Stimulated activated naive B cell treated with anti-CD40 and anti-IgM and Interleukin-4, amounts not matched to agents 10 μg/mL and 1 μg/mL and 100 μg/mL, for 72 hours (primary cell): ENCODE data around the gene DDX53.

Experiments used
- ATAC-seq, 2 donors: fragments of 150-1000 bp; cut with Tn5 transposase; replicated peaks; 2 replicates each; pipeline ENCODE4 v1.10.0; 2021; ENCODE audit warnings: moderate library complexity in 1 of 2
- DNase-seq: peaks from one replicate; pipeline ENCODE4 v3.0.0; 2021
- H3K27ac Mint-ChIP-seq: one replicate; pipeline ENCODE4 v1.8.0; 2022; ENCODE audit warnings: mild to moderate bottlenecking, mixed read lengths
- H3K27me3 Mint-ChIP-seq, 2 donors: one replicate each; pipeline ENCODE4 v1.8.0; 2022; ENCODE audit warnings: mixed read lengths in 2 of 2
- H3K36me3 Mint-ChIP-seq, 2 donors: one replicate each; pipeline ENCODE4 v1.8.0; 2022; ENCODE audit warnings: mixed read lengths in 2 of 2, mild to moderate bottlenecking in 1 of 2
- H3K4me1 Mint-ChIP-seq, 2 donors: one replicate each; pipeline ENCODE4 v1.8.0; 2022; ENCODE audit warnings: mixed read lengths in 2 of 2, mild to moderate bottlenecking in 1 of 2
- H3K4me3 Mint-ChIP-seq, 2 donors: one replicate each; pipeline ENCODE4 v1.8.0; 2022; ENCODE audit warnings: mild to moderate bottlenecking in 2 of 2, mixed read lengths in 2 of 2, moderate library complexity in 1 of 2
- H3K9me3 Mint-ChIP-seq, 2 donors: one replicate each; pipeline ENCODE4 v1.8.0; 2022; ENCODE audit warnings: mixed read lengths in 2 of 2, mild to moderate bottlenecking in 1 of 2

Gene DDX53

DNA sequence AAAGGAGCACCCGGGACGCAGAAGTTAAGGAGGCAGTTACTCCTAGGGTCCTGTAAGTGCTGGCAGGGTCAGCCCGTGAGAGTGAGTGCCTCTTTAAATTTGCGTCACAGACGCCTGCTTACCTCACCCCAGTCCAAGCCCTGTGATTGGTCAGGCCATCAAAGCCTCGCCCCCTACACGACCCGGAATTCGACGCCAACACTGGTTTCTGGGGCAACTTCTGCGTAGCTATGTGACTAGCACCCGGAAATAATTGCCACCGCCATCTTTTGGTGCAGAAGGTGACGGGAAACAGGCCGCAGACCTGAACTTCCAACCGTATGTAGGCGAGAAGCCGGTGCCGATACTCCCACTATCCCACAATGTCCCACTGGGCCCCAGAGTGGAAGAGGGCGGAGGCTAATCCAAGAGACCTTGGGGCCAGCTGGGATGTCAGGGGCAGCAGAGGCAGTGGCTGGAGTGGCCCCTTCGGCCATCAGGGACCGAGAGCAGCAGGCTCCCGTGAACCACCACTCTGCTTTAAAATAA lies at the start of gene DDX53:
TSS of gene DDX53 (plus strand) at position 265 of the 528 bp plus-strand sequence. CDS start at position 363, 98 bp downstream.
- no peaks in the 10 kb centered on the region for H3K36me3 Mint-ChIP-seq
- ATAC-seq, result no peak

DNA sequence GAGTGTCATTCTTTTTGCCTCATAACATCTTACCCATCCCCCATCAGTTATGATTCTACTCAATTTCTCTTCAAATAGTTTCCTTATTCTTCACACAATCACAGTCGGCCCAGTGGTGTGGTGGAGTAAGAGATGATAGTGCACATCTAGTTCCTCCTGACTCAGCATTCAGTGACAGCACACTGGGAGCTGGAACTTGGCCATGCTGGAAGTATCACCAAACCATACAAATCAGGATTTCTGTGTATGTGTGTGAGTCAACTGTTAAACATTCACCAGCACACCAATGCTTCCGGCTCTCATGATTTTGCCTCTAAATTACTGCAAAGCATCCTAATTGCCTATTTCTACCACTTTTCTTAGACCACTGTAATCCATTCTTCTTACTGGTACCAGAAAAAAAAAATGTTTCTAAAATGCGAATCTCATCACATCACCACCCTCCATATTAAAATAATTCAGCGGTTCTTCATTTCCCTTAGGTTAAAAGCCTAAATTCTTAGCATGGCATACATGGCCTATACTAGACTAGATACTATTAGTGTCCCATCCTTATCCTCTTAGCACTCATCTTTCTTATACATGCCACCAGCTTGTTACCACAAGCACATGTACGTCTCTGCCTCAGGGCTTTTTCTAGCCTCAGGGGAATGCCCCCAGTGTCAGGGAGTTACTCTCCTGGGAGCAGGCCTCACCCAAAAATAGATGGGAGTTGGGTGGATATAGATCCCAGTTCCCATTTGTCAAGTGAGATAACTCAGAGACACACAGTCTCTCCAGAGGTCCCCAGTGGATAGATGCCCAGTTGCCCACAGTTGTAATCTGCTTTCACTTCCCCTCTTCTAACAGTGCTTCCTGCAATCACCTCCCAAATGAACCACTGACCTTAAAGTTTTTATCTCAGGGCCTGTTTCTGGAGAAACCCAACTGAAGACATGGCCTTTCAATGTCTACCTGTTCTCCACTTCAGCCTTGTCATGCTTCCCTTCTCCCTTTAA lies 49.2 kb upstream of the DDX53 start:
- DNase-seq, result peak; percentile 4
- no peaks in the 10 kb centered on the region for H3K36me3 Mint-ChIP-seq
- ATAC-seq, result peak; percentile 94
- H3K27me3 Mint-ChIP-seq, result no peaks in the 10 kb centered on the region
- peak overlapping the region in 1 of 2 donors; percentile 2 for H3K4me3 Mint-ChIP-seq
- peaks cover 12 to 16% of the 10 kb centered on the region in 2 donors for H3K4me1 Mint-ChIP-seq
- H3K27ac Mint-ChIP-seq, result no peak overlapping the region
- H3K9me3 Mint-ChIP-seq, result no peaks in the 10 kb centered on the region

More for the DNA sequence above, at the start of gene DDX53:
- Mint-ChIP-seq H3K27me3 (no peaks in the 10 kb centered on the region), H3K4me3 (no peak within 1 kb of the TSS), H3K9me3 (no peaks in the 10 kb centered on the region), H3K27ac (no peak within 1 kb of the TSS), H3K4me1 (no peaks in the 10 kb centered on the region)
- no peak for DNase-seq

DNA sequence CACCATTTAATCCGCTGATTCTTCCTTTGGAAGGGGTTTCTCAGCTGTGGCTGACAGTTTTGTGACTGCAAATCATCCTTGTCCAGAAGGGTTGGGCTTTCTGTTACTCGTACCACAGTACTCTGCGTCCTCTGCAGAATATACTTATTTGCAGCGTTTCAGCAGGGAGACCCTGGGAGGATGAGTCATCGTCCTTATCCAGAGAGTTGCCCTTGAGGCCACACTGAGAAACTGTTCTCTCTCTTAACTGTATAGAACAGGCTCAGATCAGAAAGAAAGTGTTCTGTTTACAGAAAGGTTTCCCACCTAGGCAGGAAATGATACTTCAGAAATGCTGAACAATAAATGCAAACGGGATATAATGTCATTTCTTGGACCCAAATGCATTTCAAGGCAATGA lies 47.8 kb upstream of the DDX53 start:
- no peak overlapping the region for H3K27ac Mint-ChIP-seq
- DNase-seq (no peak), ATAC-seq (no peak)
- H3K9me3 Mint-ChIP-seq, result no peaks in the 10 kb centered on the region
- no peak overlapping the region for H3K4me3 Mint-ChIP-seq
- peaks cover 12 to 16% of the 10 kb centered on the region in 2 donors for H3K4me1 Mint-ChIP-seq
- H3K27me3 Mint-ChIP-seq, result no peaks in the 10 kb centered on the region
- H3K36me3 Mint-ChIP-seq, result no peaks in the 10 kb centered on the region

DNA sequence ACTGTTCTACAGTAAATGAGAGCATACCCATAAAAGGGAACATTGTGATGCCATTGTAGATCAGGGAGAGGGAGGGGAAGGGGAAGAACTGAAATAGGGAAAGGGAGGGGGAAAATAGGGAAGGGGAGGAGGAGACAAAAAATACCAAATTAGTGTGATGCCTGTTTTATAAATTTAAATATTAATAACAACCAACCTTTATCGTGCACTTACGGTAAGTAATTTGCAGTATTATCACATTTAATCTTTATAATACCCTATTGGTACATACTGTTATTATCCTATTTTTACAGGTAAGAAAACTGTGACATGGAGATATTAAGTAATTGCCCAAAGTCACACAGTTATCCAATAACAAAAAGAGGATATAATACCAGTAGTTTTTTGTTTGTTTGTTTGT lies 41.5 kb upstream of the DDX53 start:
- no peaks in the 10 kb centered on the region for H3K4me1 Mint-ChIP-seq
- no peak overlapping the region for H3K4me3 Mint-ChIP-seq
- DNase-seq (no peak), ATAC-seq (no peak)
- no peaks in the 10 kb centered on the region for H3K36me3 Mint-ChIP-seq
- no peak overlapping the region for H3K27ac Mint-ChIP-seq
- no peaks in the 10 kb centered on the region for H3K9me3 Mint-ChIP-seq
- H3K27me3 Mint-ChIP-seq, result peaks cover 0 to 7% of the 10 kb centered on the region in 2 donors

DNA sequence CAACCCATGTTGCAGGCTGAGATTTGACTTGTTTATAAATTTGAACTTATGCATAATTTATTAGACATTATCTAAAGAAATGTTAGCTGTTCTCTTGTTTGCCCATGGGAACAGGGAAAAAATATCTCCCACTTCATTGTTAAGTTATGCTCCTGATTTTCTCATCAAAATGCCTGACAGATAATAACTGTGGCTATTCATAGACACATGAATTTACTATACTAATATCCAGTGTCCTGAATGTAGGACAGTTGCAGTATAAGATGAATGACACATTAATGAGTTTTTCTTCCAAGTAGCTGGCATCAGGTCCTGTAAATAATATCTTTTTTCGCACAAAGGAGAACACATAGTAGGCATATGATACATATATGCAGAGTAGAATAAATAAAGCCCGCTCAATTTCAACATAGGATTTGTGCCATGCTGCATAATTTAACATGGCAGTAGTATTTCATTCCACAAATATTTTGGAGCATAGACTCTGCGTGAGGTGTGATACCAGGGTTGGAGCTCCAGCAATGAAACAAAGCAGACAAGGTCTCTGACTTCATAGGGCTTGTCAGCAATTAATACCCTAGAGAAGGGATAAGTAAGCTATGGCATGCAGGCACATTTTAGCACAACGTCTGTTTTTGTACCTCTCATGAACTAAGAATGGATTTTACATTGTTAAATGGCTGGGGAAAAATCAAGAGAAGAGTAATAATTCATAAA lies 40.4 kb upstream of the DDX53 start:
- peaks cover 0 to 7% of the 10 kb centered on the region in 2 donors for H3K27me3 Mint-ChIP-seq
- no peaks in the 10 kb centered on the region for H3K9me3 Mint-ChIP-seq
- ATAC-seq (no peak), DNase-seq (no peak)
- H3K4me3 Mint-ChIP-seq, result no peak overlapping the region
- no peak overlapping the region for H3K27ac Mint-ChIP-seq
- no peaks in the 10 kb centered on the region for H3K36me3 Mint-ChIP-seq
- H3K4me1 Mint-ChIP-seq, result no peaks in the 10 kb centered on the region

DNA sequence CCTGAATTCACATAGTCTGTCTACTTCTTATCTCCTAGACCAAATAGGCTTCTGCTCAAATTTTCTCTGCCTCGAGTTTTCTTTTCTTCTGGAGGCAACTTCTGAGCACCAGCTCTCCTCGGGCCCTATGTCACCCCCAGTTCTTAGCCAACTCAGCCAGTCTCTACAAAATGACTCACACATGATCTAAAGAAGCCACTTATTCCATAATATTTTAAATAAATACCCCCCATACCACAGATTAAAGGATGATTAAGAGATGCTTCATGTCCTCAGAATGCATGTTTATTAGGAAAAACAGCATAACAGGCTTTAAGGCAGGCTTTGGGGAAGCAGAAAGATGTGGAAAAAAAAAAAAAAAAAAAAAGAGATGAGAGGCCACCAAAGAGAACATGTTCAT lies 36.6 kb upstream of the DDX53 start:
- H3K27me3 Mint-ChIP-seq, result peaks cover 0 to 7% of the 10 kb centered on the region in 2 donors
- DNase-seq, result no peak
- no peaks in the 10 kb centered on the region for H3K4me1 Mint-ChIP-seq
- no peak overlapping the region for H3K27ac Mint-ChIP-seq
- peaks cover 0 to 2% of the 10 kb centered on the region in 2 donors for H3K9me3 Mint-ChIP-seq
- no peak overlapping the region for H3K4me3 Mint-ChIP-seq
- no peak for ATAC-seq
- H3K36me3 Mint-ChIP-seq, result no peaks in the 10 kb centered on the region

DNA sequence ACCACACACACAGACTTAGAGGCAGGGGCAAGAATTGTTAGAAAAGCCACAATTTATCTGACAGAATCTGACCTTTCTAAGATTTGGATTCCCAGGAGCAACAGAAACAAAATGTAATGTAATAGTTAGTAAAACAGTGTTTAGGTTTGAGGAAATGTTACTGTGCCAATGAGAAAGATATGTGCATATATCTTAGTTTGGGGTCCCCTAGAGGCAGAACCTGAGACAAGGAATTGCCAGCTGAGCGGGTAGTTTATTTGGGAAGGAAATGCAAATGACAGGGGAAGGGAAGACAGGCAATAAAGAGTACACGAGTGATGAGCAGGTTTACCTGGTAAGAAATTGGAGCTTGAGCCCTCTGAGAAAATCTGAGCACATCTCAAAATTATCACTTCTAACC lies 31.3 kb upstream of the DDX53 start:
- ATAC-seq (no peak), DNase-seq (no peak)
- Mint-ChIP-seq H3K36me3 (no peaks in the 10 kb centered on the region), H3K4me3 (no peak overlapping the region), H3K27me3 (peaks cover 0 to 5% of the 10 kb centered on the region in 2 donors), H3K4me1 (peaks cover 0 to 12% of the 10 kb centered on the region in 2 donors), H3K9me3 (peaks cover 5% of the 10 kb centered on the region in 2 donors), H3K27ac (no peak overlapping the region)

DNA sequence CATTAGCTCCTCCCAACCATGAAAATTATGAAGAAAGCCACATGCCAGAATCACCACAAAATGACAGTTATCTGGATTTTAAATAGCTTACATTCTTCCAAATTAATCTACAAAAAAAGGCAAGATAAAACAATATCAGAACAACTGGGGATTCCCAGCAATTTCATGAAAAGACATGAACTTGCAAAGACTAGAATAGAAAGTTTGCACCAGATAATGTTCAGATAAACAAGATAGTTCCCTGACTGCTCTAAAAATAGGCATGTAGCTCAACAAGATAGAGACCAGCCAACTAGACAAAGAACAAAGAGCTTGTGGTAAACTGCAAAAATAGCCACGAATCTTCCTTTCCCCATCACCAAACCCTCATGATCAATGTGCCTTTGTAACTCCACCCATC lies 30.3 kb upstream of the DDX53 start:
- H3K4me3 Mint-ChIP-seq, result no peak overlapping the region
- DNase-seq (no peak), ATAC-seq (peak in 1 of 2 donors; percentile 56)
- H3K9me3 Mint-ChIP-seq, result peaks cover 5% of the 10 kb centered on the region in 2 donors
- no peak overlapping the region for H3K27ac Mint-ChIP-seq
- H3K4me1 Mint-ChIP-seq, result peaks cover 0 to 12% of the 10 kb centered on the region in 2 donors
- H3K36me3 Mint-ChIP-seq, result no peaks in the 10 kb centered on the region
- H3K27me3 Mint-ChIP-seq, result peaks cover 0 to 5% of the 10 kb centered on the region in 2 donors

DNA sequence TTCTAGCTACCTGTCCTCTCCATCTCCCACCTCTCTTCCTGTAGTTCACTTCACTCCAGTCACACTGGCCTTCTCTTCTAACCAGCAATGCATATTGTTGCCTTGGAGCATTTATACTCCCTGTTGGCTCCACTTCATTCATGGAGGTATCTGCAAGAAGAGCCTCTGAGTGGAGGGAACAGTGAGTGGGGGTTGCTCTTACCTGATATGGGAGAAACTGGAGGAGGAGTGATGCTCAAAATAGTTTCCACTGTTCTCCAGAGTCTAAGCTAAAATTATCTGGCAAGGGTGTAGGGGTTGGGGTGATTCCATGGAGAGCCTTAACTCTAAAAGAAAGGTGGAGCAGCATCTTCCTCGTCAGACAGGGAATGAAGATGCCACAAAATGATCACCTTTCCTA lies 28.9 kb upstream of the DDX53 start:
- ATAC-seq (no peak), DNase-seq (no peak)
- Mint-ChIP-seq H3K4me3 (no peak overlapping the region), H3K27ac (no peak overlapping the region), H3K4me1 (peaks cover 0 to 12% of the 10 kb centered on the region in 2 donors), H3K27me3 (peaks cover 0 to 5% of the 10 kb centered on the region in 2 donors), H3K36me3 (no peaks in the 10 kb centered on the region), H3K9me3 (peaks cover 5% of the 10 kb centered on the region in 2 donors)

DNA sequence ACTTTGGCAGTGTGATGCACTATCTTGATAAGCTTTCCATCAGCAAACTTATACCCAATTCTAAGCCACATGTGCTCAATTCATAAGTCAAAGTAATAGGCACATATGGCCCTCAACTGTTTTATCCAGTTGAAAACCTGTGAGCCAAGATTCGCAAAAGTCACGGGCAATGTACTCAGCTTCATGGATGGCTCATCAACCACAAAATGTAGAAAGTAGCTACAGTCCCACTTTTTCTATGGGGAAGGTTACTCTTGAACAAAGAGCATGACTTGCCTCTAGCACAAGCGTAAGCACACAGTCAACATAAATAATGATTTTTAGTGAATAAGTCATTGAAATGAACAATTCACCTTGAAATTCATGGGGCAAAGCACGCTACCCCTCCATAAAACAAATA lies 25.1 kb upstream of the DDX53 start:
- no peak for DNase-seq
- Mint-ChIP-seq H3K4me3 (no peak overlapping the region), H3K27me3 (peaks cover 0 to 5% of the 10 kb centered on the region in 2 donors), H3K36me3 (no peaks in the 10 kb centered on the region), H3K4me1 (no peaks in the 10 kb centered on the region), H3K9me3 (peaks cover 2 to 14% of the 10 kb centered on the region in 2 donors), H3K27ac (no peak overlapping the region)
- no peak for ATAC-seq

DNA sequence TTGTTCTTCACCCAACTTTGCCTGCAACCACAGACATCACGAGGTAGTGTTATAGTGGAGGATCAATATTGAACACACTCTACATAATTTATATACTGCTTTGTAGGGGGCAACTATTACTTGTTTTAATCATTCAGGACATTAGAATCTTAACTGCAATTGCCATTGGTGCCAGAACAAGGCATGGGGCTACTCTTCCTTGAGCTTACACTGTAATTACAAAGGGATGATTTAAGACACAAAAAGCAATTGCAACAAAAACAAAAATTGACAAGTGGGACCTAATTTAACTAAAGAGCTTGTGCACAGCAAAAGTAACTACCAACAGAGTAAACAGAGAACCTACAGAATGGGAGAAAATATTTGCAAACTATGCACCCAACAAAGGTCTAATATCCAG lies 24.0 kb upstream of the DDX53 start:
- Mint-ChIP-seq H3K4me1 (no peaks in the 10 kb centered on the region), H3K9me3 (peaks cover 0 to 9% of the 10 kb centered on the region in 2 donors), H3K27me3 (peaks cover 0 to 5% of the 10 kb centered on the region in 2 donors), H3K27ac (no peak overlapping the region), H3K36me3 (no peaks in the 10 kb centered on the region), H3K4me3 (no peak overlapping the region)
- DNase-seq, result no peak
- no peak for ATAC-seq

DNA sequence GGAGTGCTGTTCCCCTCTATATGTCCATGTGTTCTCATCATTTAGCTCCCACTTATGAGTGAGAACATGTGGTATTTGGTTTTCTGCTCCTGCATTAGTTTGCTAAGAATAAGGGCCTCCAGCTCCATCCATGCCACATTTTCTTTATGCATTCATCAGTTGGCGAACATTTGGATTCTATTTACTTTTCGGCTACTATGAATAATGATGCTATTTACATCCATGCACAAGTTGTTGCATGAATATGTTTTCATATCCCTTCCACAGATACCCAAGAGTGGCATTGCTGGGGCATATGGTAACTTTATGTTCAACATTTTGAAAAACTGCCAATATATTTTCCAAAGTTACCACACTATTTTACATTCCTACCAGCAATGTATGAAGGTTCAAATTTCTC lies 13.8 kb upstream of the DDX53 start:
- Mint-ChIP-seq H3K4me1 (no peaks in the 10 kb centered on the region), H3K9me3 (no peaks in the 10 kb centered on the region), H3K27ac (no peak overlapping the region), H3K4me3 (no peak overlapping the region), H3K27me3 (no peaks in the 10 kb centered on the region), H3K36me3 (no peaks in the 10 kb centered on the region)
- no peak for DNase-seq
- no peak for ATAC-seq

DNA sequence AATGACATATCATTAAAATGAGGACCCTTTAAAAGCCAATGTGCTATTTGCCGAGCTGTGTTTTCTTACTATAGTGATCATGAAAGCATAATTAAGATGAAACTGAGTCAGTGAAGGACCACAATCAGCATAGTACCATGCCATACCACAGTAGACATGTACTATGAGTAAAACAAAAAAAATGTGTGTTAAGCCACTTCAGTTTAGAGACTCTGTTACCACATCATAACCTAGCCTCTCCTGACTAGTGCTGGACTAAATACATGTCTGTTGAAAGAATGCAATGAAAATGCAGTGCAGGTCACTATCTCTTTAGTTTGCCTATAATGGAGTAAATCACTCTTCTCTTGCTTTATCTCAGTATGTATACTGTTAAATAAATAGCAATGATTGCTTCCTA lies 12.3 kb upstream of the DDX53 start:
- ATAC-seq (no peak), DNase-seq (no peak)
- H3K27ac Mint-ChIP-seq, result no peak overlapping the region
- no peak overlapping the region for H3K4me3 Mint-ChIP-seq
- H3K4me1 Mint-ChIP-seq, result no peaks in the 10 kb centered on the region
- no peaks in the 10 kb centered on the region for H3K27me3 Mint-ChIP-seq
- no peaks in the 10 kb centered on the region for H3K36me3 Mint-ChIP-seq
- no peaks in the 10 kb centered on the region for H3K9me3 Mint-ChIP-seq

DNA sequence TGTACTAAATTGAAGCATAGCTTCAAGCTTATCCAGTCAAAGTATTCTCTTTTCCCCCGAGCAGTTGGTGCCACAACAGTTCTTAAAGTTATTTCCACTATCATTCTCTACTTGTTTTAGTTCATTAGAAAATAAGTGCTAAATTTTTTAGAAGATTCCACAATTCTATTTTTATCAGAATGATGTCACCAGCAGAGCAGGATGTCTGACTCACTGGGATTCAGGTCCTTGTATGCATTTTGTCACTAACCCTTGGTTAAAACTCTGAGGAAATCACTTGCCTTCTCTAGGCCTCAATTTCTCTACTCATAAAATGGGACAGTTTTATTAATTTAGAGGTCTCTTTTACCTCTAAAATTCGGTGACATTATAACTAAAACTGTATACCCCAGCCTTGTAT lies 3.4 kb downstream of the DDX53 start:
- ATAC-seq (no peak), DNase-seq (no peak)
- Mint-ChIP-seq H3K27me3 (no peaks in the 10 kb centered on the region), H3K4me1 (no peaks in the 10 kb centered on the region), H3K9me3 (peaks cover 0 to 8% of the 10 kb centered on the region in 2 donors), H3K36me3 (no peaks in the 10 kb centered on the region), H3K4me3 (no peak overlapping the region), H3K27ac (no peak overlapping the region)
